ENCODE measurements around the gene HACD1. TPM values are rescaled to one million over a fixed set of nuclear protein-coding genes. Genes with fewer than 3 reads are reported as not detected.
"Not testable (repeated sequence)": the region's sequence is repeated elsewhere in the genome, so short reads cannot be mapped to it uniquely, and the experiment has no call there.

Gene HACD1
- total RNA-seq, 1 donor from 2014 or later = 5.4 TPM

DNA sequence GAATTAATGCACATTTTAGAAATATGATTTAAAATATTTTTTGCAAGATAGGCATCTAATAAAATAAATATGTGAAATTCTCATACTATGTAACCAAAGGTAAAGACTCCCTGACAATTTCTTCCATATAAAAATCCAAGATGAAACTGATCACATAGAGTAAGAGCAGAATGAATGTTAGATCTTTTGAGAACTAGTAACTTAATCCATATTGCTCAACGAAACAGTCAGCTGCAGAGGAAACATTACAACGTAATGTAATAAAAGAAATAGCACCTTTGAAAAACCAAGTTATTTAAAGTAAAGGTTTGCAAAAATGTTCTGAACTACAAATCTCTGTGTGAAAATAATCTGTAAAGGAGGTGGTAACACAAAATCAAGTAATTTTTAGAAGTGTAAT, 28.8 kb downstream of the HACD1 start:
- H3K36me3 Mint-ChIP-seq (ENCODE audit: unreplicated experiment) = no peaks in the 10 kb centered on the region
- no peak overlapping the region for H3K27ac Mint-ChIP-seq (ENCODE audit: unreplicated experiment)
- TF ChIP-seq, protein P1, sequence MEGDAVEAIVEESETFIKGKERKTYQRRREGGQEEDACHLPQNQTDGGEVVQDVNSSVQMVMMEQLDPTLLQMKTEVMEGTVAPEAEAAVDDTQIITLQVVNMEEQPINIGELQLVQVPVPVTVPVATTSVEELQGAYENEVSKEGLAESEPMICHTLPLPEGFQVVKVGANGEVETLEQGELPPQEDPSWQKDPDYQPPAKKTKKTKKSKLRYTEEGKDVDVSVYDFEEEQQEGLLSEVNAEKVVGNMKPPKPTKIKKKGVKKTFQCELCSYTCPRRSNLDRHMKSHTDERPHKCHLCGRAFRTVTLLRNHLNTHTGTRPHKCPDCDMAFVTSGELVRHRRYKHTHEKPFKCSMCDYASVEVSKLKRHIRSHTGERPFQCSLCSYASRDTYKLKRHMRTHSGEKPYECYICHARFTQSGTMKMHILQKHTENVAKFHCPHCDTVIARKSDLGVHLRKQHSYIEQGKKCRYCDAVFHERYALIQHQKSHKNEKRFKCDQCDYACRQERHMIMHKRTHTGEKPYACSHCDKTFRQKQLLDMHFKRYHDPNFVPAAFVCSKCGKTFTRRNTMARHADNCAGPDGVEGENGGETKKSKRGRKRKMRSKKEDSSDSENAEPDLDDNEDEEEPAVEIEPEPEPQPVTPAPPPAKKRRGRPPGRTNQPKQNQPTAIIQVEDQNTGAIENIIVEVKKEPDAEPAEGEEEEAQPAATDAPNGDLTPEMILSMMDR (IDR thresholded peaks at IDR 0.05; ENCODE audit: partially characterized antibody, unreplicated experiment) = no peak
- no peak for DNase-seq
- no peak overlapping the region for H3K4me3 Mint-ChIP-seq (ENCODE audit: unreplicated experiment)
- H3K27me3 Mint-ChIP-seq (ENCODE audit: unreplicated experiment) = no peaks in the 10 kb centered on the region
- no peaks in the 10 kb centered on the region for H3K9me3 Mint-ChIP-seq (ENCODE audit: unreplicated experiment)
- no peaks in the 10 kb centered on the region for H3K4me1 Mint-ChIP-seq (ENCODE audit: low read depth, unreplicated experiment)

DNA sequence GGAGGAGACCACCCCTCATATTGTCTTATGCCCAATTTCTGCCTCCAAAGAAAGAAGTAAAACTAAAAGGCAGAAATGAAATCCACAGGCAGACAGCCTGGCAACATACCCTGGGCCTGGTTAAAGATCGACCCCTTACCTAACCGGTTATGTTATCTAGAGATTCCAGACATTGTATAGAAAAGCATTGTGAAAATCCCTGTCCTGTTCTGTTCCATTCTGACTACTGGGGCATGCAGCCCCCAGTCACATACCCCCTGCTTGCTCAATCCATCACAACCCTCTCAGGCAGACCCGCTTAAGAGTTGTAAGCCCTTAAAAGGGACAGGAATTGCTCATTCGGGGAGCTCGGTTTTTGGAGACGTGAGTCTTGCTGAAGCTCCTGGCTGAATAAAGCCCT, 29.9 kb downstream of the HACD1 start:
- H3K27ac Mint-ChIP-seq (ENCODE audit: unreplicated experiment); H3K9me3 Mint-ChIP-seq (ENCODE audit: unreplicated experiment); H3K4me1 Mint-ChIP-seq (ENCODE audit: low read depth, unreplicated experiment); H3K36me3 Mint-ChIP-seq (ENCODE audit: unreplicated experiment); DNase-seq; H3K27me3 Mint-ChIP-seq (ENCODE audit: unreplicated experiment); H3K4me3 Mint-ChIP-seq (ENCODE audit: unreplicated experiment): not testable (repeated sequence)

DNA sequence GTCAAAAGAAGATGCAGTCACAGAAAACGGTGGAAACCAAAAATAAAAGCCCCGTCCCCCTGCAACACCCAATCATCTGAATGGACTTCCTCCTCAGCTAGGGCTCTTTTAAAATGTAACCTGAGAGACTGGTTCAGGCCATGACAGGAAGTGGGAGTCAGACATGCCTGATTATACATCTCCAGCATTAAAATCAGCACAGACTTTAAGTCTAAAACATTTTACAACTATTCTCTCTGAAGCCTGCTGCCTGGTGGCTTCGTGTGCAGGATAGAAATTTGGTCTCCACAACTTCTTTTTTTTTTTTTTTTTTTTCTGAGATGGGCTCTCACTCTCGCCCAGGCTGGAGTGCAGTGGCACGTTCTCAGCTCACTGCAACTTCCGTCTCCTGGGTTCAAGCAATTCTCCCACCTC, 30.3 kb downstream of the HACD1 start:
- no peak for DNase-seq
- Mint-ChIP-seq H3K4me1 (ENCODE audit: low read depth, unreplicated experiment) (no peaks in the 10 kb centered on the region), H3K27ac (ENCODE audit: unreplicated experiment) (no peak overlapping the region), H3K9me3 (ENCODE audit: unreplicated experiment) (no peaks in the 10 kb centered on the region), H3K36me3 (ENCODE audit: unreplicated experiment) (no peaks in the 10 kb centered on the region), H3K4me3 (ENCODE audit: unreplicated experiment) (no peak overlapping the region), H3K27me3 (ENCODE audit: unreplicated experiment) (no peaks in the 10 kb centered on the region)
- TF ChIP-seq, protein P1 (IDR thresholded peaks at IDR 0.05; ENCODE audit: partially characterized antibody, unreplicated experiment) = no peak

DNA sequence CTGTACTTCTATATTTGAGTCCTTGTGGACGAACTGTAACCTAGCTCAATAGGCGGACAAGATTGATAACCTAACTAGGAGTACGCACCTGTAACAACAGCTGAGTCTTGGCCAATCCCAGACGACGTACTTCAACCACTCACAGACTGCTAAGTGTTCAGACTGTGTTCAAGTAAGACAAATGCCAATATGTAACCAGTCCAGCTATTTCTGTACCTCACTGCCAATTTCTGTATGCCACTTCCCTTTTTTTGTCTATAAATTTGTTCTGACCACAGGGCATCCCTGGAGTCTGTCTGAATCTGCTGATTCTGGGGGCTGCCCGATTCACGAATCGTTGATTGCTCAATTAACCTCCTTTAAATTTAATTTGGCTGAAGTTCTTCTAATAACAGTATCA, 32.2 kb downstream of the HACD1 start:
- Mint-ChIP-seq H3K9me3 (ENCODE audit: unreplicated experiment) (no peaks in the 10 kb centered on the region), H3K36me3 (ENCODE audit: unreplicated experiment) (no peaks in the 10 kb centered on the region), H3K27me3 (ENCODE audit: unreplicated experiment) (no peaks in the 10 kb centered on the region), H3K4me1 (ENCODE audit: low read depth, unreplicated experiment) (no peaks in the 10 kb centered on the region), H3K4me3 (ENCODE audit: unreplicated experiment) (no peak overlapping the region), H3K27ac (ENCODE audit: unreplicated experiment) (no peak overlapping the region)
- TF ChIP-seq, protein P1 (IDR thresholded peaks at IDR 0.05; ENCODE audit: partially characterized antibody, unreplicated experiment) = no peak
- DNase-seq = no peak

DNA sequence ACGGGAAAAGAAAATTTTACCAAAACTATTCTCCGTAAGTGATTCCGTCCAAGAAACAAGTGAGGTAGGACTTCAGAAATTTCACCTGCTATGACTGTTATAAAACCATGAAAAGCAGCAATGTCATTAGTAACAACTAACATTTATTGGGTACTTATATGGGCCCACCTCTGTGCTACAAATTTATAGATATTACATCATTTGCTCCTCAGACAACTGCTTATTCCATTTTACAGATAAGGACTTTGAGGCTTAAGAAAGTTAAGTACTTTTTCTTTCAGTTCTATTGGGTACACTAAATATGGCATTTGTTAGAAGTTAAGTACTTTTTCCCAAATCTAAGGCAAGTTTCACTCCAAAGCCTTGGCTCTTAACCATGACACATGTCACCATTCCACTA, 36.3 kb downstream of the HACD1 start:
- Mint-ChIP-seq H3K27me3 (ENCODE audit: unreplicated experiment) (no peaks in the 10 kb centered on the region), H3K27ac (ENCODE audit: unreplicated experiment) (no peak overlapping the region), H3K9me3 (ENCODE audit: unreplicated experiment) (no peaks in the 10 kb centered on the region), H3K4me3 (ENCODE audit: unreplicated experiment) (no peak overlapping the region), H3K4me1 (ENCODE audit: low read depth, unreplicated experiment) (no peaks in the 10 kb centered on the region), H3K36me3 (ENCODE audit: unreplicated experiment) (no peaks in the 10 kb centered on the region)
- DNase-seq = no peak
- TF ChIP-seq, protein P1 (IDR thresholded peaks at IDR 0.05; ENCODE audit: partially characterized antibody, unreplicated experiment) = no peak

DNA sequence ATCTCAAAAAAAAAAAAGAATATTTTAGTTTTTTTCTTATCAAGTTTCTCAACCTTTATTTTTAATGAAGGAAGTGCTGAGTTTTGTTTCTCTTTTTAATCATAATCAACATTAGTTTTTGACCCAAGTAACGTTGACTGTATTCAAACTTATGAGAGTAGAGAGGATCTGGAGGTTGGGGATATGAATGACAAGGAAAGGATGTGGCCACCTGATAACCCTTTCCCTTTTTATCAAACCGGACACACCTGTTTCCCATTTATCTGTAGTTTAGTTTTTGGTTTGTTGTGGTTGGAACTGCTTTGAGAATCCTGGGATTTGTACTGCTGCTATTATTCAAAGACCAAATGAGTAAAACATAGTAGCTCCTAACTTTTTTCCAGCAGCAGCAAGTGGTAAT, 38.6 kb downstream of the HACD1 start:
- no peak overlapping the region for H3K27ac Mint-ChIP-seq (ENCODE audit: unreplicated experiment)
- no peaks in the 10 kb centered on the region for H3K4me1 Mint-ChIP-seq (ENCODE audit: low read depth, unreplicated experiment)
- no peaks in the 10 kb centered on the region for H3K36me3 Mint-ChIP-seq (ENCODE audit: unreplicated experiment)
- TF ChIP-seq, protein P1 (IDR thresholded peaks at IDR 0.05; ENCODE audit: partially characterized antibody, unreplicated experiment) = no peak
- H3K27me3 Mint-ChIP-seq (ENCODE audit: unreplicated experiment) = no peaks in the 10 kb centered on the region
- H3K9me3 Mint-ChIP-seq (ENCODE audit: unreplicated experiment) = no peaks in the 10 kb centered on the region
- no peak overlapping the region for H3K4me3 Mint-ChIP-seq (ENCODE audit: unreplicated experiment)
- DNase-seq = no peak
